Measurements from ENCODE around the gene EFHD2.
"Not testable (repeated sequence)": the region's sequence is repeated elsewhere in the genome, so short reads cannot be mapped to it uniquely, and the experiment has no call there.

Gene EFHD2

GRCh38 chr1:15456313-15456954 is 46.7 kb downstream of the EFHD2 start, which contains the start of gene CELA2A:
CELA2A (plus strand) TSS chr1:15456732; CDS start chr1:15456754, 22 bp downstream.
- DNase-seq: no peak

GRCh38 chr1:15457585-15457984 is 47.9 kb downstream of the EFHD2 start:
- no peak for DNase-seq

GRCh38 chr1:15458388-15458787 is 48.7 kb downstream of the EFHD2 start:
- not testable (repeated sequence) for DNase-seq

GRCh38 chr1:15459771-15460707 is 50.4 kb downstream of the EFHD2 start:
- no peak for DNase-seq

- no peak for DNase-seq
Measured at GRCh38 chr1:15460708-15461095, 51.0 kb downstream of the EFHD2 start.

- DNase-seq: not testable (repeated sequence)
Measured at GRCh38 chr1:15463064-15463800, 53.5 kb downstream of the EFHD2 start.

- DNase-seq: not testable (repeated sequence)
Measured at GRCh38 chr1:15463926-15464322, 54.2 kb downstream of the EFHD2 start.

- no peak for DNase-seq
Measured at GRCh38 chr1:15465674-15466073, 56.0 kb downstream of the EFHD2 start.

- DNase-seq: not testable (repeated sequence)
Measured at GRCh38 chr1:15466955-15467625, 57.4 kb downstream of the EFHD2 start.

- no peak for DNase-seq
Measured at GRCh38 chr1:15468145-15468544, 58.5 kb downstream of the EFHD2 start.

GRCh38 chr1:15469361-15469760 is 59.7 kb downstream of the EFHD2 start:
- DNase-seq: no peak

- not testable (repeated sequence) for DNase-seq
Measured at GRCh38 chr1:15469821-15470448, 60.2 kb downstream of the EFHD2 start.

GRCh38 chr1:15471067-15471466 is 61.4 kb downstream of the EFHD2 start:
- DNase-seq: not testable (repeated sequence)

- not testable (repeated sequence) for DNase-seq
Measured at GRCh38 chr1:15471723-15472122, 62.0 kb downstream of the EFHD2 start.

GRCh38 chr1:15472587-15472986 is 62.9 kb downstream of the EFHD2 start:
- no peak for DNase-seq

- no peak for DNase-seq
Measured at GRCh38 chr1:15475752-15476314, 66.1 kb downstream of the EFHD2 start, which contains the start of gene CELA2B. CELA2B (plus strand) TSS chr1:15476104; CDS start chr1:15476126, 22 bp downstream.

GRCh38 chr1:15476927-15477326 is 67.2 kb downstream of the EFHD2 start:
- no peak for DNase-seq

GRCh38 chr1:15477646-15478212 is 68.0 kb downstream of the EFHD2 start:
- DNase-seq: no peak
